ENCODE measurements around the gene IZUMO1.
"Not testable (repeated sequence)": the region's sequence is repeated elsewhere in the genome, so short reads cannot be mapped to it uniquely, and the experiment has no call there.

IZUMO1 gene

DNA sequence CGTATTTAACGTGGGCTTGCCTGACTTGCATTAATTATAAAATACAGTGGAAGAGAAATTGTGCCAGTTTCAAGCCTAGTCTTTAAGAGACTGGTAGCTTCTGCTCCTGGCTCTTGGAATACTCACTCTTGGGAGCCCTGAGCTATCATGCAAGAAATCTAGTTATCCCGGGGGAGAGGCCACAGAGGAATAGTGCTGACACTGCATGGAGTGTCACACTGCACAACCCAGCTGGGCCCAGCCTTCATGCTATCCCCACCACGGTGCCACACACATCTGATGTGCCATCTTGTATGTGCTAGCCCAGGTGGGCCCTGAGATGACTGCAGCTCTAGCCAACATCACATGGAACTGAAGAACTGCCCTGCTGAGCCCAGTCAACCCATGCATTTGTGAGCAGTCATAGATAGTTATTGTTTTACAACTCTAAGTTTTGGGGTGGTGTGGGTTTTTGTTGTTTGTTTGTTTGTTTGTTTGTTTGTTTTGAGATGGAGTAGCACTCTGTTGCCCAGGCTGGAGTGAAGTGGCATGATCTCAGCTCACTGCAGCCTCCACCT, 35.5 kb downstream of the IZUMO1 start:
- DNase-seq = no peak

DNA sequence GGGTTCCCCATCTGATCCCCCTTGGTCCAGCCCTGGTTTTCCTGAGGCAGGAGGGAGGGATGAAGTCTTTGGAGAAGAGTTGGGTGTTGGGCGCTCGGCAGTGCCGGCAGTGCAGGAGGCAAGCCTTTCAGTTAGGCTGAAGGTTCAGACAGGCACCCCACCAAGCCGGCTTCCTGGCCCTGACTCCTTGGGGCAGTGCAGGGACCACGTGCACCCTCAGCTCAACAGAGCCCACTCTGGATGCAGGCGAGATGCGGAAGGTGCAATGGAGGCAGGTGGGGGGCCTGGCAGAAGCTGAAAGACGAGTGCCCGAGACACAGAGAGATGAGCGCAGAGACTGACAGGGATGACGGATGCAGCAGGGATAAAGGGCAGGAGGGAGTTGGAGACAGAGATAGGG, 38.2 kb downstream of the IZUMO1 start:
- DNase-seq = no peak

DNA sequence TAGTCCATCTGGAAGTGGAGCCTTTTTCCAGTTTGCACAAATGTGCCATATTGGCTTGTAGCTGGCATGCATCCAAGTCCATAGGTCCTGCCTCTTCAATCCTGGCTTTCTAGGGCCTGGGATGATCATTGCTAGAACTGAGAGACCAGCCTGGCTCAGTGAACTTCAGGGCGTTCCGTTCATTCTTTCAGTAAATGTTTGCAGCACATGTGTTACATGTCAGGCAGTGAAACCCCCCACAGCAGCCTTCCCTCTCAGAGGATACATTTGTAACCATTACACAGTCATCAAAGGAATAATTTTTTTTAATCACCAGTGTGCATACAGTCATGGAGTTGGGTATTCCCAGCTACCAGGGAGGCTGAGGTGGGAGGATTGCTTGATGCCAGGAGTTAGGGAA, 41.3 kb downstream of the IZUMO1 start:
- no peak for DNase-seq

DNA sequence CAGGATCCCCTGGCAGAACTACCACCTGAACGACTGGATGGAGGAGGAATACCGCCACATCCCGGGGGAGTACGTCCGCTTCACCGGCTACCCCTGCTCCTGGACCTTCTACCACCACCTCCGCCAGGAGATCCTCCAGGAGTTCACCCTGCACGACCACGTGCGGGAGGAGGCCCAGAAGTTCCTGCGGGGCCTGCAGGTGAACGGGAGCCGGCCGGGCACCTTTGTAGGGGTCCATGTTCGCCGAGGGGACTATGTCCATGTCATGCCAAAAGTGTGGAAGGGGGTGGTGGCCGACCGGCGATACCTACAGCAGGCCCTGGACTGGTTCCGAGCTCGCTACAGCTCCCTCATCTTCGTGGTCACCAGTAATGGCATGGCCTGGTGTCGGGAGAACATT, 43.4 kb downstream of the IZUMO1 start:
- no peak for DNase-seq

DNA sequence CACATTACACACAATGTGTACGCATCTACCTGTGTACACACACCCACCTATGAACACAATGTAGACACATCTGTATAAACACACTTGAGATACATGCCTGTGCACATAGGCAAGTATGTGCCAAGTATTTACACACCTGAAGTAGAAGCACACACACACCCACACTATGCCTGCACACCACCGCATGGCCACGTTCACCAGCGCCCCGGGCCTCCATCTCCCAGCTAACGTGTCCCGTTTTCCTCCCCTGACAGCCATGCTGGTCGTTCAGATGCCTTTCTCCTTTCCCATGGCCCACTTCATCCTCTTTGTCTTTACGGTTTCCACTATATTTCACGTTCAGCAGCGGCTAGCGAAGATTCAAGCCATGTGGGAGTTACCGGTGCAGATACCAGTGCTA, 44.0 kb downstream of the IZUMO1 start:
- no peak for DNase-seq

DNA sequence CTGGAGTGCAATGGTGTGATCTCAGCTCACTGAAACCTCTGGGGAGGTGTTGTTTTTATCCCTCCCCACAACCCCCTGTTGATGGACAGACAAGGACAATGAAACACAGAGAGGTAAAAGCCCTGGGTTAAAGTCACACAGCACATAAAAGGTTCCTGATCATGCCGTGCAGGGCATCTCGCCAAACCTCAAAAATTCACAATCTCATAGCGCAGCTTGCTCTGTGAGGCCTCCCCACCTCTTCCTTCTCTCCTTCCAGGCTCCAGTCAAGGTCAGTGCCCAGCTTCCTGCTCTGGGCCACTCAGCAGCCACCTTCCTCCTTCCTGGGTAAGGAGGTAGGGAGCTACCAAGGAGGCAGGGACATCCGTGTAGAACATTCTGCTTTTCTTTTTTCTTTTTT, 48.7 kb downstream of the IZUMO1 start:
- DNase-seq = no peak

DNA sequence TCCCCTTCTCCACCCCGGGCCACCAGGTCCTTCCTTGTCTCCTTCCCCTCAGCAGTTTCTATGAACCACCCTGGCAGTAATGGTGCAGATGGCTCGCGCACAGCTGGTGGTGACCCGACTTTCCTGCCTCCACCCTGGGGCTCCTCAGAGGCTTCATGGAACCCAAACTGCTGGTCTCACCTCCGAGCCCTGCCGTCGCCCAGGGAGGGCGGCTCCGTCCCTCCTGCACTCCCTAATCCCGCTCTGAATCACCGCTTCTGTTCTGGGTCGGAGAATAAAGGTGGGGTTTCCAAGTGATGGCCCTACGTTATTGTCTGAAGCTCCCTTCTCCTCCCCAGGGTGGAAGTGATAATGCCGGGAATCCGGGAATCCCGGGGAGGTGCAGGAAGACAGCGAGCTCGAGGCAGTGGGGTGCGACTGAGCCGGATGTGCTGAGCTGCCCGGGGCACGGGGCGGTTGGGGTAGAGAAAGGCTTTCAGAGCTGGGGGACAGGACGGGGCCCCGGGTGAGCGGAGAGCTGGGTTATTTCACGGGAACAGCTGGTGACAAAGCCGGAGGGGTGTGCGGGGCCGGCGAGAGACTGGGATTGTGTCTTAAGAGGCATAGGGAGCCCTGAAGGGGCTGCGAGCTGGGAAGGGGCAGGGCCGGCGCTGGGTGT, 50.2 kb downstream of the IZUMO1 start:
- no peak for DNase-seq

DNA sequence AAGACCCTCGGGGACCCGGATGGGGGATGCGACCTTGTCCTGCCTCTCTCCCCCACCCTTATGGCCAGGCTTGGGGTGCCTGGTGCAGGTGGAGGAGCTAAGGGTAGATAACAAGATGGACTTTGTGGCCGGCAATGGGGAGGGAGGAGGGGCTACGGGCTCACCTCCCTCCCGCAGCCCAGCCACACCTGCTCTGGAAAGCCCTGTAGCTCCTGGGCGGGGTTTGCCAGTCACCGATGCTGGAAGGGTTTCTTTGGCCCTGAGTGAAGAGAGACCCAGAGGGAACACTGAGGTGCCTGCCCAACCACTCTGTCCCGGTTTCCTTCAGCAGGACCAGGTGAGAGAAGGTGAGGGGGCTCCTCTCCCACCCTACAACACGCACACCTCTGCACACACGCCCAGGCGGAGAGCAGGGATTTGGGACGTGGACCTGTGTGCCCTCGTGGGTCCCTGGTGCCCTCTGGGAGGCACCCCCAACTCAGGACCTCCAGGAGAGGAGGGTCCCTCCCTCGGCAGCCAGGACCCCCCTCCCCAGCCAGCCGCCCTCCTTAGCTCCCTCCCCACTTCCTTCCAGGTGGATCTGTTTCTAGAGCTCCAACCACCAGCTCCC, 50.9 kb downstream of the IZUMO1 start, which contains the start of gene FUT2:
Gene FUT2, plus strand, starts transcription at position 229 of the 610 bp plus-strand sequence. CDS start 6,986 bp downstream, outside the sequence.
- DNase-seq = no peak

DNA sequence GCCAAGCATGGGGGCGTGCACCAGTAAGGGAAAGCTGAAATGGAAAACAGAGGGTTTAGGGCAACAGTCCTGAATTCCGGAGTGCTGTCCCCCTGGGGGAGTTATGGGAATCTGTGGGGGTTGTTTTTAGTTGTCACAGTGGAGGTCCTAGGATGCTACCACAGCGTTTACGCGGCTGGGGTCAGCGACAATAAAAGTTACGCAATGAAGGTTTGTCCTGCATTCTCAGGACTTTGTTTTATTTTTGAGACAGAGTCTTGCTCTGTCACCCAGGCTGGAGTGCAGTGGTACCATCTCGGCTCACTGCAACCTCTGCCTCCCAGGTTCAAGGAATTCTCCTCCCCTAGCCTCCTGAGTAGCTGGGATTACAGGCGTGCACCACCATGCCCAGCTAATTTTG, 53.1 kb downstream of the IZUMO1 start:
- not testable (repeated sequence) for DNase-seq
